ENCODE measurements around the gene MB21D2. TPM values are rescaled to one million over a fixed set of nuclear protein-coding genes. Genes with fewer than 3 reads are reported as not detected.

The MB21D2 gene
- total RNA-seq, 1 experiment from 2014 or later: 26.0 TPM

DNA sequence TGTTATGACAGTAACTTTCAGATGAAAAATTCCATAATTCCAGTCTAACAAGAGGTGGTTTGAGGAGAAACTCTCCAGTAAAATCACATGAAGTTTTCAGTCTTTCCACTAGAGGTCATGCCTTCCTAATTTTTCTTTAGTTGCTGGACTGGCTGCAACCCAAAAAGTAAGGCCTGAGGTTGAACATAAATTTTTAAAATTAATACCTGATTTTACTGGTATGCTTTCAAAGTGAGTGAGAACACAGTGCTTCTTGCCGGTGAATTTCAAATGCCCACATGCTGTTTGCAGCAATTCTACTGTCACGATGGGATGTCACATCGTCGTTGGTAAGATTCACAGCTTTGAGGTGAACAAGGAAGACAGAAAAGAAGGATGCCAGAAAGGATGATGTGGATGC, 101.3 kb downstream of the MB21D2 start:
- ATAC-seq (no peak; the same call in 1 of the 2 replicates), DNase-seq (peak; percentile 86)
- intact Hi-C loops (cut with micrococcal nuclease): loop anchor here (1.0 to 10.0 kb wide), 6 partner anchors 34 to 776 kb away; partner anchors contain the start of gene OPA1
- ChIA-PET POLR2A (ENCODE audit: unreplicated experiment) (interaction anchor here (0.6 to 0.9 kb wide), 2 partner anchors 18 to 99 kb away, joined by 3 to 4 read pairs; no protein-coding TSS in a partner anchor), CTCF (interaction anchor here (1.1 to 2.0 kb wide), 3 partner anchors 65 to 225 kb away, joined by 3 to 17 read pairs (median 3); no protein-coding TSS in a partner anchor)
- no peaks in the 10 kb centered on the region for H3K9me3 ChIP-seq (ENCODE audit: low read length)
- peaks cover 43% of the 10 kb centered on the region for H3K4me1 ChIP-seq (ENCODE audit: insufficient read depth, low read length)
- peaks cover 85% of the 10 kb centered on the region for H3K79me2 ChIP-seq (ENCODE audit: low read length)
- peak overlapping the region; percentile 35 for H3K27ac ChIP-seq (ENCODE audit: low read length)
- H3K4me3 ChIP-seq (ENCODE audit: low read length): no peak overlapping the region
- no peaks in the 10 kb centered on the region for H3K9me2 ChIP-seq (replicated peaks; ENCODE audit: low read length)
- no peaks in the 10 kb centered on the region for H3K27me3 ChIP-seq (ENCODE audit: low read length)
- BruUV-seq (replicated peaks): no TSS peak
- H2AFZ ChIP-seq (ENCODE audit: low read length): no peak overlapping the region
- TF ChIP-seq EZH2 (IDR thresholded peaks at IDR 0.05; ENCODE audit: low read length, unreplicated experiment): no peak
- TF ChIP-seq, protein P1, sequence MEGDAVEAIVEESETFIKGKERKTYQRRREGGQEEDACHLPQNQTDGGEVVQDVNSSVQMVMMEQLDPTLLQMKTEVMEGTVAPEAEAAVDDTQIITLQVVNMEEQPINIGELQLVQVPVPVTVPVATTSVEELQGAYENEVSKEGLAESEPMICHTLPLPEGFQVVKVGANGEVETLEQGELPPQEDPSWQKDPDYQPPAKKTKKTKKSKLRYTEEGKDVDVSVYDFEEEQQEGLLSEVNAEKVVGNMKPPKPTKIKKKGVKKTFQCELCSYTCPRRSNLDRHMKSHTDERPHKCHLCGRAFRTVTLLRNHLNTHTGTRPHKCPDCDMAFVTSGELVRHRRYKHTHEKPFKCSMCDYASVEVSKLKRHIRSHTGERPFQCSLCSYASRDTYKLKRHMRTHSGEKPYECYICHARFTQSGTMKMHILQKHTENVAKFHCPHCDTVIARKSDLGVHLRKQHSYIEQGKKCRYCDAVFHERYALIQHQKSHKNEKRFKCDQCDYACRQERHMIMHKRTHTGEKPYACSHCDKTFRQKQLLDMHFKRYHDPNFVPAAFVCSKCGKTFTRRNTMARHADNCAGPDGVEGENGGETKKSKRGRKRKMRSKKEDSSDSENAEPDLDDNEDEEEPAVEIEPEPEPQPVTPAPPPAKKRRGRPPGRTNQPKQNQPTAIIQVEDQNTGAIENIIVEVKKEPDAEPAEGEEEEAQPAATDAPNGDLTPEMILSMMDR (conservative IDR thresholded peaks at IDR 0.05; ENCODE audit: low read depth, low read length): peak; percentile 83
- H4K20me1 ChIP-seq (ENCODE audit: low read length): peaks cover 4% of the 10 kb centered on the region; the same call in 1 of the 2 replicates
- H3F3A ChIP-seq (ENCODE audit: low read length, unreplicated experiment): no peaks in the 10 kb centered on the region
- H3K36me3 ChIP-seq (ENCODE audit: low read depth, low read length): no peaks in the 10 kb centered on the region; the same call in 1 of the 2 replicates
- peak overlapping the region; percentile 44 for H3K4me2 ChIP-seq (ENCODE audit: low read length)
- H3K9ac ChIP-seq (ENCODE audit: low read length): peak overlapping the region; percentile 17

- no peaks in the 10 kb centered on the region for H3K9me2 ChIP-seq (replicated peaks; ENCODE audit: low read length)
- peaks cover 16% of the 10 kb centered on the region for H3K4me1 ChIP-seq (ENCODE audit: insufficient read depth, low read length)
- H3K36me3 ChIP-seq (ENCODE audit: low read depth, low read length): no peaks in the 10 kb centered on the region; the same call in 1 of the 2 replicates
- peak; percentile 84 for DNase-seq
- H3K4me3 ChIP-seq (ENCODE audit: low read length): no peak overlapping the region
- intact Hi-C loops (cut with micrococcal nuclease): loop anchor here (1.0 to 10.0 kb wide), 4 partner anchors 228 to 759 kb away; no protein-coding TSS in a partner anchor
- H3K27me3 ChIP-seq (ENCODE audit: low read length): no peaks in the 10 kb centered on the region
- ChIA-PET POLR2A (ENCODE audit: unreplicated experiment) (no interaction called here), CTCF (interaction anchor here (0.6 to 2.0 kb wide), 8 partner anchors 10 to 760 kb away, joined by 3 to 19 read pairs (median 4); no protein-coding TSS in a partner anchor)
- peak; percentile 45 for ATAC-seq
- H3K79me2 ChIP-seq (ENCODE audit: low read length): peaks cover 90% of the 10 kb centered on the region
- peaks cover 14% of the 10 kb centered on the region; the same call in 1 of the 2 replicates for H4K20me1 ChIP-seq (ENCODE audit: low read length)
- BruUV-seq (replicated peaks): no TSS peak
- H3K9me3 ChIP-seq (ENCODE audit: low read length): no peaks in the 10 kb centered on the region
- H2AFZ ChIP-seq (ENCODE audit: low read length): no peak overlapping the region
- H3K4me2 ChIP-seq (ENCODE audit: low read length): no peak overlapping the region
- H3F3A ChIP-seq (ENCODE audit: low read length, unreplicated experiment): no peaks in the 10 kb centered on the region
- no peak overlapping the region for H3K27ac ChIP-seq (ENCODE audit: low read length)
- no peak overlapping the region for H3K9ac ChIP-seq (ENCODE audit: low read length)
- TF ChIP-seq, protein P1 (conservative IDR thresholded peaks at IDR 0.05; ENCODE audit: low read depth, low read length): peak; percentile 81
- no peak for TF ChIP-seq EZH2 (IDR thresholded peaks at IDR 0.05; ENCODE audit: low read length, unreplicated experiment)
Measured at GRCh38 chr3:192812743-192813383, 104.8 kb downstream of the MB21D2 start.

- ATAC-seq (no peak), DNase-seq (no peak)
- no peak overlapping the region for H3K4me3 ChIP-seq (ENCODE audit: low read length)
- no peaks in the 10 kb centered on the region for H3K27me3 ChIP-seq (ENCODE audit: low read length)
- no peak overlapping the region for H3K27ac ChIP-seq (ENCODE audit: low read length)
- H3K4me2 ChIP-seq (ENCODE audit: low read length): no peak overlapping the region
- H3K36me3 ChIP-seq (ENCODE audit: low read depth, low read length): no peaks in the 10 kb centered on the region
- intact Hi-C loops (cut with micrococcal nuclease): no loop called here
- TF ChIP-seq EZH2phosphoT487 (IDR thresholded peaks at IDR 0.05; ENCODE audit: borderline replicate concordance, low read length) (no peak), EZH2 (IDR thresholded peaks at IDR 0.05; ENCODE audit: low read length, unreplicated experiment) (no peak)
- TF ChIP-seq, protein P1 (conservative IDR thresholded peaks at IDR 0.05; ENCODE audit: low read depth, low read length): no peak
- POLR2A ChIA-PET (ENCODE audit: unreplicated experiment): no interaction called here
- H3K4me1 ChIP-seq (ENCODE audit: insufficient read depth, low read length): no peaks in the 10 kb centered on the region
- H3K79me2 ChIP-seq (ENCODE audit: low read length): peaks cover 82% of the 10 kb centered on the region
- no peaks in the 10 kb centered on the region for H3K9me2 ChIP-seq (replicated peaks; ENCODE audit: low read length)
- no peak overlapping the region for H2AFZ ChIP-seq (ENCODE audit: low read length)
- no peak overlapping the region for H3K9ac ChIP-seq (ENCODE audit: low read length)
- H3F3A ChIP-seq (ENCODE audit: low read length, unreplicated experiment): no peaks in the 10 kb centered on the region
- CTCF ChIA-PET: no interaction called here
- BruUV-seq (replicated peaks): no TSS peak
- no peaks in the 10 kb centered on the region for H3K9me3 ChIP-seq (ENCODE audit: low read length)
- H4K20me1 ChIP-seq (ENCODE audit: low read length): peaks cover 57% of the 10 kb centered on the region
Measured at GRCh38 chr3:192805711-192806110, 111.9 kb downstream of the MB21D2 start.
